Caco-2 (cell line): ENCODE data around the gene TNKS2. TPM values are rescaled to one million over a fixed set of nuclear protein-coding genes. Genes with fewer than 3 reads are reported as not detected.

Experiments
- BruUV-seq: library from RNA; stranded (reverse); fragments of 400-500 nt; replicated peaks from 2 replicates; lab custom pipeline; 2021; lab: Mats Ljungman, UMichigan
- CTCF ChIA-PET: fragments of 300-600 bp; sonication (Branson Sonifier 250); formaldehyde crosslinking; loops from one replicate; lab custom pipeline; 2022; ENCODE audit warnings: antibody characterized with exemption; lab: Charles Lee
- POLR2A ChIA-PET: fragments of 300-600 bp; sonication (Branson Sonifier 250); formaldehyde crosslinking; loops from one replicate; lab custom pipeline; 2022; ENCODE audit warnings: antibody characterized with exemption; lab: Charles Lee
- DNase-seq, 2 experiments: peaks; one replicate each; pipeline versions ENCODE4 v3.0.0 to v3.0.0-alpha.2; 2020 to 2022
- H3K27me3 ChIP-seq: replicated peaks from 2 replicates; pipeline ENCODE4 v1.6.0; 2011; ENCODE audit warnings: low read length; ENCODE audit not compliant: control insufficient read depth, insufficient read depth
- H3K36me3 ChIP-seq: 2 replicates; pipeline ENCODE4 v1.5.1; 2011; ENCODE audit warnings: low read length; ENCODE audit not compliant: control insufficient read depth, insufficient read depth
- H3K4me1 ChIP-seq: fragments of 250-450 bp; sonication (Bioruptor Pico); 2 replicates; pipeline ENCODE4 v1.5.1; 2020; ENCODE audit warnings: mild to moderate bottlenecking
- H3K4me3 ChIP-seq: 2 replicates; pipeline ENCODE4 v1.5.1; 2011; ENCODE audit warnings: low read depth, mild to moderate bottlenecking, control low read depth, low read length
- H3K9me3 ChIP-seq: fragments of 250-450 bp; sonication (Bioruptor Pico); 2 replicates; pipeline ENCODE4 v1.5.1; 2020; ENCODE audit warnings: mild to moderate bottlenecking, moderate library complexity
- H3K27ac Mint-ChIP-seq: one replicate; pipeline ENCODE4 v1.8.0; 2022; ENCODE audit warnings: mixed read lengths; ENCODE audit not compliant: unreplicated experiment
- H3K27me3 Mint-ChIP-seq: one replicate; pipeline ENCODE4 v1.8.0; 2022; ENCODE audit warnings: mixed read lengths; ENCODE audit not compliant: insufficient read depth, unreplicated experiment
- H3K36me3 Mint-ChIP-seq: one replicate; pipeline ENCODE4 v1.8.0; 2022; ENCODE audit warnings: mild to moderate bottlenecking, mixed read lengths; ENCODE audit not compliant: insufficient read depth, unreplicated experiment
- H3K4me1 Mint-ChIP-seq: one replicate; pipeline ENCODE4 v1.8.0; 2022; ENCODE audit warnings: low read depth, mixed read lengths; ENCODE audit not compliant: unreplicated experiment
- H3K4me3 Mint-ChIP-seq: one replicate; pipeline ENCODE4 v1.8.0; 2022; ENCODE audit warnings: mild to moderate bottlenecking, moderate library complexity, mixed read lengths; ENCODE audit not compliant: unreplicated experiment
- H3K9me3 Mint-ChIP-seq: one replicate; pipeline ENCODE4 v1.8.0; 2022; ENCODE audit warnings: mixed read lengths; ENCODE audit not compliant: unreplicated experiment
- intact Hi-C: fragments of 100-400 bp; cut with micrococcal nuclease; formaldehyde crosslinking; loops from one replicate; pipeline ENCODE4 v1.10.0; 2022; ENCODE audit not compliant: unreplicated experiment
- total RNA-seq: library from RNA; stranded (reverse); gene quantifications from 2 replicates; pipeline ENCODE4 v1.2.3, GENCODE V29; 2022
- TF ChIP-seq, protein P1 (sequence below), 2 experiments: fragments of 200-600 bp in 1 of 2; IDR thresholded peaks; 1 replicate in 1 of 2; 2 replicates in 1 of 2; pipeline versions ENCODE4 v1.5.1 to v1.8.0; 2011 to 2022; ENCODE audit warnings: antibody characterized with exemption in 1 of 2, control low read depth in 1 of 2, inconsistent platforms in 1 of 2, low read depth in 1 of 2, low read length in 1 of 2, mild to moderate bottlenecking in 1 of 2, moderate library complexity in 1 of 2; ENCODE audit not compliant: insufficient read depth in 1 of 2, severe bottlenecking in 1 of 2, unreplicated experiment in 1 of 2

Gene TNKS2
- total RNA-seq, 1 experiment from 2014 or later, result 48.5 TPM

DNA sequence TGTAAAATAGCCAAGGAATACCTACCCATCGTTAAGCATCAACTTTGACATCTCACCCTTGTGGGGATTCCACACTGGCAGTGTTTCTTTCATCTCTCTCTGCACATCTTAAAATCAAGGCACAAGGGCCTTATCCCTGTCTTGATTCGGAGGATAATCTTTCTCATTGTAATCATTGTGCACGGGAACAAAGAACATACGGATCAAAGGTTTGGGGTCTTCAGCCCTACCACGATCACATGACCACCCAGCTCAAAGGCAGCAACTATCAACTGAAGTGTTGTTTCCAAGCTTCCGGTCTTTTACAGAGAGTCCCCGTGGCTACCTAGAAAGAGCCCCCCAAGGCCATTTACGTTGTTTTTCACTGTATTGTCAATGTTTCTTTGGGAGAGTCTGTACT is 99.2 kb downstream of the TNKS2 start:
- no peaks in the 10 kb centered on the region for H3K9me3 Mint-ChIP-seq
- H3K36me3 ChIP-seq, result no peaks in the 10 kb centered on the region
- no peaks in the 10 kb centered on the region for H3K9me3 ChIP-seq
- H3K4me3 Mint-ChIP-seq, result no peak overlapping the region
- no peaks in the 10 kb centered on the region for H3K36me3 Mint-ChIP-seq
- no TSS peak for BruUV-seq
- ChIA-PET CTCF (no interaction called here), POLR2A (no interaction called here)
- TF ChIP-seq, protein P1, sequence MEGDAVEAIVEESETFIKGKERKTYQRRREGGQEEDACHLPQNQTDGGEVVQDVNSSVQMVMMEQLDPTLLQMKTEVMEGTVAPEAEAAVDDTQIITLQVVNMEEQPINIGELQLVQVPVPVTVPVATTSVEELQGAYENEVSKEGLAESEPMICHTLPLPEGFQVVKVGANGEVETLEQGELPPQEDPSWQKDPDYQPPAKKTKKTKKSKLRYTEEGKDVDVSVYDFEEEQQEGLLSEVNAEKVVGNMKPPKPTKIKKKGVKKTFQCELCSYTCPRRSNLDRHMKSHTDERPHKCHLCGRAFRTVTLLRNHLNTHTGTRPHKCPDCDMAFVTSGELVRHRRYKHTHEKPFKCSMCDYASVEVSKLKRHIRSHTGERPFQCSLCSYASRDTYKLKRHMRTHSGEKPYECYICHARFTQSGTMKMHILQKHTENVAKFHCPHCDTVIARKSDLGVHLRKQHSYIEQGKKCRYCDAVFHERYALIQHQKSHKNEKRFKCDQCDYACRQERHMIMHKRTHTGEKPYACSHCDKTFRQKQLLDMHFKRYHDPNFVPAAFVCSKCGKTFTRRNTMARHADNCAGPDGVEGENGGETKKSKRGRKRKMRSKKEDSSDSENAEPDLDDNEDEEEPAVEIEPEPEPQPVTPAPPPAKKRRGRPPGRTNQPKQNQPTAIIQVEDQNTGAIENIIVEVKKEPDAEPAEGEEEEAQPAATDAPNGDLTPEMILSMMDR (IDR thresholded peaks at IDR 0.05; ENCODE audit: insufficient read depth in 1 of 2, low read depth in 1 of 2, low read length in 1 of 2, severe bottlenecking in 1 of 2, unreplicated experiment in 1 of 2), result no peak
- H3K27ac Mint-ChIP-seq, result no peak overlapping the region
- no peak overlapping the region for H3K4me3 ChIP-seq
- no peak for DNase-seq
- intact Hi-C loops, result no loop called here
- H3K27me3 Mint-ChIP-seq, result no peaks in the 10 kb centered on the region
- no peaks in the 10 kb centered on the region for H3K4me1 Mint-ChIP-seq
- H3K4me1 ChIP-seq, result no peaks in the 10 kb centered on the region
- no peaks in the 10 kb centered on the region; the same call in 1 of the 2 replicates for H3K27me3 ChIP-seq

DNA sequence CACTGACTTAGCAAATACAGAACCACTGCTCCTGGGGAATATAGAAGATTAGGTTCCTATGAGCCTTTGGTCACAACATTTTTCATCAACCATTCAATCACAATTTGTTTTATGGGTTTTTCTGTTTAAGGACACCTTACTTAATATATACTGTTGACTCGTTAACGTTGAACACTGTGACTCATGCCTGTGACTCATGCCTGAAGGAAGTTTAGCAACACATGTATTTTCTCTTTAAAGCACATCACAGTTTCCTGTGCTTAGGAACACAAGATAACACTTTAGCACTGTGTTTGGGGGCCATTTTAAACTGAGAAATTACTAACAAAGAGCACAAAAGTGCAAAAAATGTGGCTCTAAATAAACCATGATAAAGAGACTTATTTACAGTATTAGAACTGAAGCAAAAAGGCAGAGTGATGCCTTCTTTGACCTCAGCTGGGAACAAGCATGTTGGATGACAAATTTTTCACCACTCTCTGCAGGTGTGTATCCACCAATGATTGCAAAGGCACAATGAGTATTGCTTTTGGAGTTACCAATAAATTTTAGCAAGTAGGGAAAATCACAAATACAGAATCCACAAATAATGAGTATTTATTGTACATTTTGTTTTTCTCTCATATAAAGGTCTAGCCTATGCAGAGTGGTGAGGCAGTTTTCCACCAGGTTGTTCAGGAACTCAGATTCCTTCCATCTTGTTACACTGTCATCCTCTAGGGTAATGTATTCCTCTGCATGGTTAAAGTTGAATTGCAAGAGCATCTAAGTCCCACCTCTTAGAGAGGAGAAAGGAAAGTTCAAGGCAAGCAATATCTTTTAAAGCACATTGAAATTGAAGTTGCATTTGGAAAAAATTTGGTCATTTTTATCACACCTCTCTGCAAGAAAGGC is 103.8 kb downstream of the TNKS2 start:
- intact Hi-C loops, result no loop called here
- Histone ChIP-seq H3K4me3 (no peak overlapping the region), H3K27me3 (no peaks in the 10 kb centered on the region; the same call in 1 of the 2 replicates), H3K4me1 (no peaks in the 10 kb centered on the region), H3K9me3 (no peaks in the 10 kb centered on the region), H3K36me3 (no peaks in the 10 kb centered on the region)
- POLR2A ChIA-PET, result interaction anchor here (0.7 to 1.0 kb wide), 2 partner anchors 45 to 293 kb away, joined by 3 to 4 read pairs; no protein-coding TSS in a partner anchor
- H3K36me3 Mint-ChIP-seq, result peaks cover 6% of the 10 kb centered on the region
- CTCF ChIA-PET, result no interaction called here
- TF ChIP-seq, protein P1 (IDR thresholded peaks at IDR 0.05; ENCODE audit: insufficient read depth in 1 of 2, low read depth in 1 of 2, low read length in 1 of 2, severe bottlenecking in 1 of 2, unreplicated experiment in 1 of 2), result no peak
- no peaks in the 10 kb centered on the region for H3K9me3 Mint-ChIP-seq
- BruUV-seq, result no TSS peak
- H3K4me1 Mint-ChIP-seq, result no peaks in the 10 kb centered on the region
- DNase-seq, result no peak
- no peak overlapping the region for H3K4me3 Mint-ChIP-seq
- H3K27ac Mint-ChIP-seq, result no peak overlapping the region
- H3K27me3 Mint-ChIP-seq, result no peaks in the 10 kb centered on the region

DNA sequence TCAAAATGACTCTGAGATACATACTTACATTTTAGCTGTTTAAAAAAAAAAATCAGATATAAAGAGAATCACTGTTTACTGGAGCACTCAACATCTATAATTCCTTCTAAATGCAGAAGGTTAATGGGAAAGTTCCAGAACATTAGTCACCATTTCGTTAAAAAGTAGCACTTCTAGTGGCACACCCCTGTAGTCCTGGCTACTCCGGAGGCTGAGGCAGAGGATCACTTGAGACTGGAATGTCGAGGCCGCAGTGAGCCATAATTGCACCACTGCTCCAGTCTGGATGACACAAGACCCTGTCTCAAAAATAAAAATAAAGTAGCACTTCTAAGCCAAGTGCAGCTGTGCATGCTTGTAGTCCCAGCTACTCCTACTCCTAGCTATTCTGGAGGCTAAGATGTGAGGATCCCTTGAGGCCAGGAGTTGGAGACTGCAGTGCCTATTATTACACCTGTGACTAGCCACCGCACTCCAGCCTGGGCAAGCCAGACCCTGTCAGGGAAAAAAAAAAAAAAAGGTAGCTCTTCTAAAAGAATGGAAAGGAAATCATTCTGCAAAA is 108.9 kb downstream of the TNKS2 start:
- TF ChIP-seq, protein P1 (IDR thresholded peaks at IDR 0.05; ENCODE audit: insufficient read depth in 1 of 2, low read depth in 1 of 2, low read length in 1 of 2, severe bottlenecking in 1 of 2, unreplicated experiment in 1 of 2), result no peak
- Mint-ChIP-seq H3K9me3 (no peaks in the 10 kb centered on the region), H3K27ac (no peak overlapping the region), H3K27me3 (no peaks in the 10 kb centered on the region), H3K4me3 (peak overlapping the region; percentile 85), H3K4me1 (peaks cover 7% of the 10 kb centered on the region), H3K36me3 (peaks cover 12% of the 10 kb centered on the region)
- no peaks in the 10 kb centered on the region for H3K9me3 ChIP-seq
- H3K27me3 ChIP-seq, result no peaks in the 10 kb centered on the region
- no peak for DNase-seq
- intact Hi-C loops, result no loop called here
- no peak overlapping the region for H3K4me3 ChIP-seq
- BruUV-seq, result no TSS peak
- CTCF ChIA-PET, result interaction anchor here (0.6 kb wide), 1 partner anchor 138 kb away, joined by 3 read pairs; no protein-coding TSS in a partner anchor
- POLR2A ChIA-PET, result interaction anchor here (0.6 to 1.8 kb wide), 2 partner anchors 14 to 16 kb away, joined by 5 to 10 read pairs; partner anchors contain the start of gene BTAF1
- H3K4me1 ChIP-seq, result peaks cover 5% of the 10 kb centered on the region; the same call in 1 of the 2 replicates
- H3K36me3 ChIP-seq, result no peaks in the 10 kb centered on the region
